ENCODE results near the gene ATP6AP2.
"Not testable (repeated sequence)": the region's sequence is repeated elsewhere in the genome, so short reads cannot be mapped to it uniquely, and the experiment has no call there.

Gene ATP6AP2
- 63.1 to 125 (median 97.6) reads per million in 3 experiments for total RNA-seq

GRCh38 chrX:40580537-40581335, at the start of gene ATP6AP2:
Gene ATP6AP2, plus strand, starts transcription at chrX:40580970. Its CDS starts 96 bp downstream, at chrX:40581066.
- DNase-seq: peak; percentile 87

GRCh38 chrX:40531056-40531826, 49.5 kb upstream of the ATP6AP2 start:
- no peak for DNase-seq

- no peak for DNase-seq
Observed at GRCh38 chrX:40537310-40537709, 43.5 kb upstream of the ATP6AP2 start.

GRCh38 chrX:40538406-40538805, 42.4 kb upstream of the ATP6AP2 start:
- no peak for DNase-seq

- peak; percentile 68 for DNase-seq
Observed at GRCh38 chrX:40539214-40540142, 41.3 kb upstream of the ATP6AP2 start.

- DNase-seq: no peak
Observed at GRCh38 chrX:40542208-40542607, 38.6 kb upstream of the ATP6AP2 start.

GRCh38 chrX:40542972-40543371, 37.8 kb upstream of the ATP6AP2 start:
- no peak for DNase-seq

GRCh38 chrX:40543661-40544328, 37.0 kb upstream of the ATP6AP2 start:
- DNase-seq: peak; percentile 12

GRCh38 chrX:40544343-40545266, 36.2 kb upstream of the ATP6AP2 start:
- DNase-seq: no peak

- DNase-seq: no peak
Observed at GRCh38 chrX:40546870-40547269, 33.9 kb upstream of the ATP6AP2 start.

- no peak for DNase-seq
Observed at GRCh38 chrX:40550066-40550465, 30.7 kb upstream of the ATP6AP2 start.

- no peak for DNase-seq
Observed at GRCh38 chrX:40552768-40553167, 28.0 kb upstream of the ATP6AP2 start.

GRCh38 chrX:40558590-40558989, 22.2 kb upstream of the ATP6AP2 start:
- DNase-seq: no peak

- DNase-seq: no peak
Observed at GRCh38 chrX:40563784-40564183, 17.0 kb upstream of the ATP6AP2 start.

- DNase-seq: no peak
Observed at GRCh38 chrX:40564447-40564846, 16.3 kb upstream of the ATP6AP2 start.

- DNase-seq: no peak
Observed at GRCh38 chrX:40570346-40571093, 10.2 kb upstream of the ATP6AP2 start.

- peak; percentile 37 for DNase-seq
Observed at GRCh38 chrX:40571164-40571563, 9.6 kb upstream of the ATP6AP2 start.

GRCh38 chrX:40571600-40571999, 9.2 kb upstream of the ATP6AP2 start:
- DNase-seq: no peak

- DNase-seq: peak; percentile 32
Observed at GRCh38 chrX:40573763-40574162, 7.0 kb upstream of the ATP6AP2 start.

- DNase-seq: not testable (repeated sequence)
Observed at GRCh38 chrX:40575411-40575810, 5.4 kb upstream of the ATP6AP2 start.

Data from central memory CD4-positive, alpha-beta T cell (primary cell).